Neural progenitor cell (in vitro differentiated cells): ENCODE results near the gene EHMT1. TPM values are rescaled to one million over a fixed set of nuclear protein-coding genes. Genes with fewer than 3 reads are reported as not detected.
"Not testable (repeated sequence)": the region's sequence is repeated elsewhere in the genome, so short reads cannot be mapped to it uniquely, and the experiment has no call there.

Experiments used
- DNase-seq: peaks from one replicate; pipeline ENCODE4 v3.0.0-alpha.2; 2016; ENCODE audit warnings: low spot score
- H2AFZ ChIP-seq: fragments of 200-600 bp; sonication (generic); replicated peaks from 2 replicates; pipeline ENCODE4 v1.6.1; 2016; ENCODE audit warnings: antibody characterized with exemption
- H3F3A ChIP-seq: fragments of 200-600 bp; sonication (generic); 2 replicates; pipeline ENCODE4 v1.6.1; 2016; ENCODE audit warnings: antibody characterized with exemption, low read depth
- H3K27ac ChIP-seq: fragments of 200-600 bp; sonication (generic); 2 replicates; pipeline ENCODE4 v1.5.1; 2016; ENCODE audit warnings: mild to moderate bottlenecking
- H3K27me3 ChIP-seq: fragments of 200-600 bp; sonication (generic); 2 replicates; pipeline ENCODE4 v1.6.1; 2016; ENCODE audit warnings: mild to moderate bottlenecking, moderate library complexity
- H3K36me3 ChIP-seq: fragments of 200-600 bp; sonication (generic); 2 replicates; pipeline ENCODE4 v1.5.1; 2016
- H3K4me1 ChIP-seq: fragments of 200-600 bp; sonication (generic); 2 replicates; pipeline ENCODE4 v1.6.1; 2016; ENCODE audit warnings: mixed run types
- H3K4me2 ChIP-seq: fragments of 200-600 bp; sonication (generic); 2 replicates; pipeline ENCODE4 v1.6.1; 2016
- H3K4me3 ChIP-seq: fragments of 200-600 bp; sonication (generic); 2 replicates; pipeline ENCODE4 v1.5.1; 2016
- H3K79me2 ChIP-seq: fragments of 200-600 bp; sonication (generic); 2 replicates; pipeline ENCODE4 v1.6.1; 2016; ENCODE audit warnings: low read depth
- H3K9ac ChIP-seq: fragments of 200-600 bp; sonication (generic); 2 replicates; pipeline ENCODE4 v1.6.1; 2016
- H3K9me3 ChIP-seq: fragments of 200-600 bp; sonication (generic); 2 replicates; pipeline ENCODE4 v1.5.1; 2016; ENCODE audit warnings: low read depth
- H4K20me1 ChIP-seq: fragments of 200-600 bp; sonication (generic); 2 replicates; pipeline ENCODE4 v1.6.1; 2016; ENCODE audit warnings: low read depth
- H3K27ac Mint-ChIP-seq: 3 replicates; pipeline ENCODE4 v1.8.0; 2021; ENCODE audit warnings: mixed read lengths
- H3K27me3 Mint-ChIP-seq: 2 replicates; pipeline ENCODE4 v1.8.0; 2022; ENCODE audit warnings: low read depth, mild to moderate bottlenecking, inconsistent platforms, moderate library complexity, mixed read lengths; ENCODE audit not compliant: insufficient read depth
- H3K36me3 Mint-ChIP-seq: 3 replicates; pipeline ENCODE4 v1.8.0; 2021; ENCODE audit warnings: mixed read lengths
- H3K4me1 Mint-ChIP-seq: 3 replicates; pipeline ENCODE4 v1.8.0; 2021; ENCODE audit warnings: mixed read lengths
- H3K4me3 Mint-ChIP-seq: 3 replicates; pipeline ENCODE4 v1.8.0; 2021; ENCODE audit warnings: mild to moderate bottlenecking, moderate library complexity, mixed read lengths
- H3K9me3 Mint-ChIP-seq: 3 replicates; pipeline ENCODE4 v1.8.0; 2020; ENCODE audit warnings: mixed read lengths
- EZH2 ChIP-seq: fragments of 200-600 bp; sonication (generic); IDR thresholded peaks from 2 replicates; pipeline ENCODE4 v1.6.1; 2017; ENCODE audit warnings: antibody characterized with exemption, mild to moderate bottlenecking, moderate library complexity
- EZH2phosphoT487 ChIP-seq: fragments of 200-600 bp; sonication (generic); IDR thresholded peaks from 2 replicates; pipeline ENCODE4 v1.6.1; 2017; ENCODE audit warnings: antibody characterized with exemption
- total RNA-seq: library from RNA; depleted of rRNA; stranded (reverse); fragments of >200 nt; gene quantifications from 2 replicates; pipeline ENCODE4 v1.2.3, GENCODE V29; 2015; ENCODE audit warnings: low replicate concordance
- TF ChIP-seq, protein P1 (sequence below): fragments of 200-600 bp; sonication (generic); IDR thresholded peaks from 2 replicates; pipeline ENCODE4 v1.5.1; 2017; ENCODE audit warnings: antibody characterized with exemption, mild to moderate bottlenecking

Gene EHMT1
- total RNA-seq, 1 donor from 2014 or later: 47.8 TPM

GRCh38 chr9:137777761-137778160, 159.0 kb downstream of the EHMT1 start:
- Histone ChIP-seq H3K9me3 (no peaks in the 10 kb centered on the region), H2AFZ (no peak overlapping the region), H3F3A (no peaks in the 10 kb centered on the region), H3K9ac (no peak overlapping the region), H3K79me2 (peaks cover 3% of the 10 kb centered on the region), H4K20me1 (no peaks in the 10 kb centered on the region), H3K27ac (no peak overlapping the region), H3K4me1 (no peaks in the 10 kb centered on the region), H3K4me2 (no peak overlapping the region), H3K4me3 (no peak overlapping the region), H3K36me3 (no peaks in the 10 kb centered on the region), H3K27me3 (no peaks in the 10 kb centered on the region)
- DNase-seq: no peak
- H3K4me1 Mint-ChIP-seq: no peaks in the 10 kb centered on the region
- H3K4me3 Mint-ChIP-seq: no peak overlapping the region
- H3K36me3 Mint-ChIP-seq: peaks cover 26% of the 10 kb centered on the region
- H3K9me3 Mint-ChIP-seq: no peaks in the 10 kb centered on the region
- no peak overlapping the region for H3K27ac Mint-ChIP-seq
- no peaks in the 10 kb centered on the region for H3K27me3 Mint-ChIP-seq
- TF ChIP-seq EZH2phosphoT487: no peak
- TF ChIP-seq EZH2: no peak
- TF ChIP-seq, protein P1, sequence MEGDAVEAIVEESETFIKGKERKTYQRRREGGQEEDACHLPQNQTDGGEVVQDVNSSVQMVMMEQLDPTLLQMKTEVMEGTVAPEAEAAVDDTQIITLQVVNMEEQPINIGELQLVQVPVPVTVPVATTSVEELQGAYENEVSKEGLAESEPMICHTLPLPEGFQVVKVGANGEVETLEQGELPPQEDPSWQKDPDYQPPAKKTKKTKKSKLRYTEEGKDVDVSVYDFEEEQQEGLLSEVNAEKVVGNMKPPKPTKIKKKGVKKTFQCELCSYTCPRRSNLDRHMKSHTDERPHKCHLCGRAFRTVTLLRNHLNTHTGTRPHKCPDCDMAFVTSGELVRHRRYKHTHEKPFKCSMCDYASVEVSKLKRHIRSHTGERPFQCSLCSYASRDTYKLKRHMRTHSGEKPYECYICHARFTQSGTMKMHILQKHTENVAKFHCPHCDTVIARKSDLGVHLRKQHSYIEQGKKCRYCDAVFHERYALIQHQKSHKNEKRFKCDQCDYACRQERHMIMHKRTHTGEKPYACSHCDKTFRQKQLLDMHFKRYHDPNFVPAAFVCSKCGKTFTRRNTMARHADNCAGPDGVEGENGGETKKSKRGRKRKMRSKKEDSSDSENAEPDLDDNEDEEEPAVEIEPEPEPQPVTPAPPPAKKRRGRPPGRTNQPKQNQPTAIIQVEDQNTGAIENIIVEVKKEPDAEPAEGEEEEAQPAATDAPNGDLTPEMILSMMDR: no peak

- Histone ChIP-seq H3K27ac (no peak overlapping the region), H3K4me1 (no peaks in the 10 kb centered on the region), H3K79me2 (no peaks in the 10 kb centered on the region), H3F3A (no peaks in the 10 kb centered on the region), H2AFZ (no peak overlapping the region), H3K9ac (no peak overlapping the region), H3K4me2 (no peak overlapping the region), H3K27me3 (no peaks in the 10 kb centered on the region), H3K9me3 (no peaks in the 10 kb centered on the region), H4K20me1 (peaks cover 5% of the 10 kb centered on the region), H3K4me3 (no peak overlapping the region), H3K36me3 (no peaks in the 10 kb centered on the region)
- Mint-ChIP-seq H3K4me1 (no peaks in the 10 kb centered on the region), H3K27me3 (no peaks in the 10 kb centered on the region), H3K36me3 (peaks cover 30% of the 10 kb centered on the region), H3K9me3 (no peaks in the 10 kb centered on the region), H3K4me3 (no peak overlapping the region), H3K27ac (no peak overlapping the region)
- DNase-seq: no peak
- TF ChIP-seq EZH2 (no peak), EZH2phosphoT487 (no peak)
Observed at GRCh38 chr9:137778336-137778735, 159.5 kb downstream of the EHMT1 start.

GRCh38 chr9:137778914-137779313, 160.1 kb downstream of the EHMT1 start:
- peaks cover 36% of the 10 kb centered on the region for H3K36me3 Mint-ChIP-seq
- no peaks in the 10 kb centered on the region for H3K27me3 Mint-ChIP-seq
- no peaks in the 10 kb centered on the region for H3K9me3 Mint-ChIP-seq
- H4K20me1 ChIP-seq: peaks cover 10% of the 10 kb centered on the region
- no peak overlapping the region for H3K27ac ChIP-seq
- no peak overlapping the region for H3K4me3 Mint-ChIP-seq
- H3K27me3 ChIP-seq: no peaks in the 10 kb centered on the region
- no peaks in the 10 kb centered on the region for H3K36me3 ChIP-seq
- H3F3A ChIP-seq: no peaks in the 10 kb centered on the region
- H3K79me2 ChIP-seq: no peaks in the 10 kb centered on the region
- TF ChIP-seq EZH2 (no peak), EZH2phosphoT487 (no peak)
- TF ChIP-seq, protein P1: no peak
- no peak overlapping the region for H3K9ac ChIP-seq
- no peaks in the 10 kb centered on the region for H3K4me1 Mint-ChIP-seq
- H2AFZ ChIP-seq: no peak overlapping the region
- DNase-seq: no peak
- no peaks in the 10 kb centered on the region for H3K9me3 ChIP-seq
- no peaks in the 10 kb centered on the region for H3K4me1 ChIP-seq
- no peak overlapping the region for H3K27ac Mint-ChIP-seq
- H3K4me3 ChIP-seq: no peak overlapping the region
- no peak overlapping the region for H3K4me2 ChIP-seq

DNA sequence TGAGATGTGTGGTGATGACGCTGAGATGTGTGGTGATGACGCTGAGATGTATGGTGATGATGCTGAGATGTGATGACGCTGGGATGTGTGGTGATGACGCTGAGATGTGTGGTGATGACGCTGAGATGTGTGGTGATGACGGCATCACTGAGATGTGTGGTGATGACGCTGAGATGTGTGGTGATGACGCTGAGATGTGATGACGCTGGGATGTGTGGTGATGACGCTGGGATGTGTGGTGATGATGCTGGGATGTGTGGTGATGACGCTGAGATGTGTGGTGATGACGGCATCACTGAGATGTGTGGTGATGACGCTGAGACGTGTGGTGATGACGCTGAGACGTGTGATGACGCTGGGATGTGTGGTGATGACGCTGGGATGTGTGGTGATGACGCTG, 161.2 kb downstream of the EHMT1 start:
- not testable (repeated sequence) for H3K9me3 Mint-ChIP-seq, H3K4me2 ChIP-seq, H3K36me3 ChIP-seq, H3K27me3 Mint-ChIP-seq, H3K27ac ChIP-seq, H3K4me1 Mint-ChIP-seq, H3K9me3 ChIP-seq, H3K4me1 ChIP-seq, DNase-seq, H3K4me3 ChIP-seq, H2AFZ ChIP-seq, H3K4me3 Mint-ChIP-seq, H3K79me2 ChIP-seq, H3F3A ChIP-seq, H3K27me3 ChIP-seq, H3K9ac ChIP-seq, H3K27ac Mint-ChIP-seq
- peaks cover 43% of the 10 kb centered on the region for H3K36me3 Mint-ChIP-seq
- H4K20me1 ChIP-seq: peaks cover 21% of the 10 kb centered on the region
